Endothelial cell of umbilical vein (primary cell): ENCODE results near the gene LMAN2L. TPM values are rescaled to one million over a fixed set of nuclear protein-coding genes. Genes with fewer than 3 reads are reported as not detected.

Source experiments
- BruUV-seq: library from RNA; stranded (reverse); fragments of 400-500 nt; replicated peaks from 2 replicates; lab custom pipeline; 2021; lab: Mats Ljungman, UMichigan
- CTCF ChIA-PET: fragments of 300-600, 350-600 bp; sonication (Branson Sonifier 250); formaldehyde crosslinking; loops from one replicate; lab custom pipeline; 2021; ENCODE audit warnings: antibody characterized with exemption, inconsistent platforms; lab: Charles Lee
- POLR2A ChIA-PET: fragments of 300-600, 350-600 bp; sonication (Branson Sonifier 250); formaldehyde crosslinking; loops from one replicate; lab custom pipeline; 2021; ENCODE audit warnings: antibody characterized with exemption, inconsistent platforms; lab: Charles Lee
- DNase-seq: peaks from one replicate; pipeline ENCODE4 v3.0.0-alpha.2; 2011; ENCODE audit warnings: low read depth, low spot score
- FAIRE-seq: peaks from 2 replicates; lab custom pipeline; 2011; peaks lifted over from hg19 to GRCh38; lab: Jason Lieb, UNC
- H2AFZ ChIP-seq: 2 replicates; pipeline ENCODE4 v1.6.0; 2012; ENCODE audit warnings: low read depth, low read length, control low read depth, inconsistent platforms
- H3K27ac ChIP-seq: 2 replicates; pipeline ENCODE4 v1.5.1; 2011; ENCODE audit warnings: low read depth, mild to moderate bottlenecking, control low read depth, low read length, moderate library complexity; ENCODE audit not compliant: insufficient read depth
- H3K27me3 ChIP-seq, 2 experiments: 2 replicates each; pipeline versions ENCODE4 v1.6.0 to v1.6.1; 2011; ENCODE audit warnings: low read length in 2 of 2, mixed read lengths in 1 of 2; ENCODE audit not compliant: control insufficient read depth in 2 of 2, insufficient read depth in 2 of 2
- H3K36me3 ChIP-seq, 2 experiments: 2 replicates in 1 of 2; 3 replicates in 1 of 2; pipeline ENCODE4 v1.5.1; 2011; ENCODE audit warnings: low read length in 2 of 2, mild to moderate bottlenecking in 1 of 2, moderate library complexity in 1 of 2; ENCODE audit not compliant: control insufficient read depth in 2 of 2, insufficient read depth in 2 of 2; ENCODE audit errors: extremely low read depth in 1 of 2
- H3K4me1 ChIP-seq: 3 replicates; pipeline ENCODE4 v1.5.1; 2011; ENCODE audit warnings: mild to moderate bottlenecking, low read length; ENCODE audit not compliant: control insufficient read depth, insufficient read depth; ENCODE audit errors: extremely low read depth
- H3K4me2 ChIP-seq: 2 replicates; pipeline ENCODE4 v1.6.1; 2011; ENCODE audit warnings: low read length, control low read depth, mixed read lengths; ENCODE audit not compliant: insufficient read depth
- H3K4me3 ChIP-seq, 3 experiments: fragments of 200-600 bp in 1 of 3; sonication (generic), shearing (Covaris generic) in 1 of 3; replicated peaks in 1 of 3; 2 replicates each; pipeline ENCODE4 v1.5.1; 2011 to 2016; ENCODE audit warnings: control low read depth in 3 of 3, low read length in 3 of 3, mild to moderate bottlenecking in 2 of 3, inconsistent platforms in 1 of 3, low read depth in 1 of 3, moderate library complexity in 1 of 3; ENCODE audit not compliant: insufficient read depth in 1 of 3
- H3K79me2 ChIP-seq: 2 replicates; pipeline ENCODE4 v1.6.0; 2012; ENCODE audit warnings: low read length, inconsistent platforms; ENCODE audit not compliant: control insufficient read depth, insufficient read depth
- H3K9ac ChIP-seq: replicated peaks from 2 replicates; pipeline ENCODE3; 2011; ENCODE audit warnings: low read length, control low read depth; ENCODE audit not compliant: insufficient read depth; ENCODE audit errors: extremely low read depth
- H3K9me1 ChIP-seq: replicated peaks from 3 replicates; pipeline ENCODE4 v1.6.0; 2011; ENCODE audit warnings: mild to moderate bottlenecking, low read length; ENCODE audit not compliant: control insufficient read depth, insufficient read depth; ENCODE audit errors: extremely low read depth
- H3K9me3 ChIP-seq: replicated peaks from 2 replicates; pipeline ENCODE4 v1.5.1; 2012; ENCODE audit warnings: low read length, inconsistent platforms; ENCODE audit not compliant: control insufficient read depth, insufficient read depth
- H4K20me1 ChIP-seq: replicated peaks from 2 replicates; pipeline ENCODE3; 2011; ENCODE audit warnings: mild to moderate bottlenecking, low read length; ENCODE audit not compliant: control insufficient read depth, insufficient read depth; ENCODE audit errors: extremely low read depth
- CTCF ChIP-seq, 2 donors: IDR thresholded peaks; 1 replicate in 1 of 2; 2 replicates in 1 of 2; pipeline ENCODE4 v1.5.1; 2011; ENCODE audit warnings: low read length in 2 of 2, mild to moderate bottlenecking in 2 of 2, moderate library complexity in 2 of 2, control low read depth in 1 of 2, inconsistent platforms in 1 of 2, low read depth in 1 of 2; ENCODE audit not compliant: insufficient read depth in 1 of 2; ENCODE audit errors: extremely low read depth in 1 of 2
- EZH2 ChIP-seq: IDR thresholded peaks from 2 replicates; pipeline ENCODE4 v1.6.1; 2012; ENCODE audit warnings: borderline replicate concordance, low read depth, mild to moderate bottlenecking, moderate library complexity, low read length, inconsistent platforms; ENCODE audit not compliant: severe bottlenecking
- FOS ChIP-seq: IDR thresholded peaks from 2 replicates; pipeline ENCODE4 v1.6.1; 2011; ENCODE audit warnings: mild to moderate bottlenecking, low read length, moderate library complexity, borderline replicate concordance; ENCODE audit not compliant: insufficient read depth
- GATA2 ChIP-seq: IDR thresholded peaks from 2 replicates; pipeline ENCODE4 v1.7.0; 2011; ENCODE audit warnings: low read depth, mild to moderate bottlenecking, moderate library complexity, mixed read lengths, low read length; ENCODE audit not compliant: insufficient read length, insufficient read depth
- JUN ChIP-seq: IDR thresholded peaks from 2 replicates; pipeline ENCODE4 v1.6.1; 2011; ENCODE audit warnings: borderline replicate concordance, low read depth; ENCODE audit not compliant: insufficient read length, insufficient read depth
- MYC ChIP-seq: IDR thresholded peaks from one replicate; pipeline ENCODE4 v1.6.1; 2011; ENCODE audit warnings: mild to moderate bottlenecking, low read depth, low read length
- POLR2A ChIP-seq: IDR thresholded peaks from 2 replicates; pipeline ENCODE4 v1.6.1; 2012; ENCODE audit warnings: low read depth, mild to moderate bottlenecking, control low read depth, low read length
- POLR2AphosphoS5 ChIP-seq: IDR thresholded peaks from 2 replicates; pipeline ENCODE4 v1.6.1; 2012; ENCODE audit warnings: low read depth, mild to moderate bottlenecking, control low read depth, low read length, moderate library complexity; ENCODE audit not compliant: insufficient read depth
- dilution Hi-C: fragments of 300-500 bp; cut with MboI; formaldehyde crosslinking; loops from one replicate; pipeline ENCODE4 v1.15.0; 2019; ENCODE audit warnings: low sequenced_read_pairs; ENCODE audit not compliant: extremely low pct_ligation_motif_present
- intact Hi-C: fragments of 100-400 bp; cut with micrococcal nuclease; formaldehyde crosslinking; loops from one replicate; pipeline ENCODE4 v1.10.0; 2022
- polyA plus RNA-seq, 4 experiments: library from polyadenylated mRNA; depleted of rRNA in 3 of 4; stranded (reverse) in 3 of 4; unstranded in 1 of 4; fragments of >200 nt; gene quantifications; 2 replicates each; pipeline versions ENCODE4 v1.2.1 to v1.2.3, GENCODE V29; 2011 to 2012; ENCODE audit warnings: missing spikeins in 1 of 4
- total RNA-seq: library from RNA; stranded (reverse); gene quantifications from 2 replicates; pipeline ENCODE4 v1.2.3, GENCODE V29; 2021
- TF ChIP-seq, protein P1 (sequence below): IDR thresholded peaks from 2 replicates; pipeline ENCODE4 v1.6.1; 2011; ENCODE audit not compliant: insufficient read depth, insufficient read length

Gene LMAN2L
- total and polyA plus RNA-seq, 2 donors (not counting 3 experiments of a cell fraction or from before 2014, with no cell fraction given) = 15.4 to 20.5 TPM

DNA sequence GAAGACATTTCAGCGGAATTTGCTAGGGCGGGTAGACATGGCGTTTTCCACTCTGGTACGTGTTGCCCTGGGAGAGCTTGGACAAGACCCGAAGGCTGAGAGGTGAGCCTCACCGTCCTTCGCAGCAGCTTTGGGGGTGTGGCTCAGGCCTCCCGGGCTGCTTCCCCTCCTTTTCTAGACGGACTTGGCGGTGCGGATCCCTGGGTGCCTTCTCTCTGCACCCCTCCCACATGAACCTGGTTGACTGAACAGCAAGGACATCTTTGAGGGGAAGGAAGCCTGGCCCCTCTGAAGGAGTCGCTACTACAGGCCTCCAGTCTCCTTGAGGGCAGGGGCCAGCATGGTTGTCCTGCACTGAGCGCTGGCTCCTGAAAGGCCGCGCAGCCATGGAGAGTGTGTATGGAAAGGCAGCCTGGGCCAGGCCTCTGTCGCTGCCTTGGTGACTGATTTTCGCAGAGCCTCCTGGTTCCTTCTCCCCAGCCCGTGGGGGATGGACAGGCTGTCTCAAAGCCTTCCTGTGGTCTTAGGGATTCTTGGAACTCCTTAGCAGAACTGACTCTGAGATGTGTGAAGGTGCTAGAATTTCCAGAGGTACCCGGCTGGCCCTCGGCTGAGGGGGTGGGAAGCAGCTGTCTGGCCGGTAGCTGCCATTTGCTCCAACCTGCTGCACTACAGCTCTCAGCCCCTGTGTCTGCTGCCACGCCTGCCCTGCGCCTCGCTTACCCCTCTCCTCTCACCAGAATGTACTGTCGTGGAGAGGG is 30.8 kb upstream of the LMAN2L start:
- ChIA-PET CTCF (no interaction called here), POLR2A (no interaction called here)
- Histone ChIP-seq H3K27me3 (no peaks in the 10 kb centered on the region), H4K20me1 (no peaks in the 10 kb centered on the region), H3K9ac (no peak overlapping the region), H3K27ac (no peak overlapping the region), H3K79me2 (no peaks in the 10 kb centered on the region), H3K9me1 (no peaks in the 10 kb centered on the region), H3K4me2 (no peak overlapping the region), H3K36me3 (no peaks in the 10 kb centered on the region), H3K4me1 (no peaks in the 10 kb centered on the region), H2AFZ (no peak overlapping the region), H3K4me3 (no peak overlapping the region), H3K9me3 (no peaks in the 10 kb centered on the region)
- no peak for TF ChIP-seq JUN
- TF ChIP-seq, protein P1, sequence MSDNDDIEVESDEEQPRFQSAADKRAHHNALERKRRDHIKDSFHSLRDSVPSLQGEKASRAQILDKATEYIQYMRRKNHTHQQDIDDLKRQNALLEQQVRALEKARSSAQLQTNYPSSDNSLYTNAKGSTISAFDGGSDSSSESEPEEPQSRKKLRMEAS = no peak
- TF ChIP-seq POLR2A = no peak
- TF ChIP-seq FOS = no peak
- no TSS peak for BruUV-seq
- DNase-seq (no peak), FAIRE-seq (no peak)
- intact Hi-C loops (no loop called here), dilution Hi-C loops (no loop called here)

- no peaks in the 10 kb centered on the region for H3K4me1 ChIP-seq
- TF ChIP-seq CTCF (IDR thresholded peaks at IDR 0.05; ENCODE audit: extremely low read depth in 1 of 2, insufficient read depth in 1 of 2, low read depth in 1 of 2, low read length in 2 of 2) (no peak), POLR2A (no peak), MYC (no peak), POLR2AphosphoS5 (no peak), EZH2 (no peak), GATA2 (no peak), FOS (no peak), JUN (no peak)
- TF ChIP-seq, protein P1 = no peak
- no peaks in the 10 kb centered on the region for H3K9me1 ChIP-seq
- H3K4me3 ChIP-seq = no peak overlapping the region
- H3K4me2 ChIP-seq = no peak overlapping the region
- no TSS peak for BruUV-seq
- no peaks in the 10 kb centered on the region for H3K79me2 ChIP-seq
- DNase-seq (no peak), FAIRE-seq (no peak)
- no peaks in the 10 kb centered on the region for H3K36me3 ChIP-seq
- no peaks in the 10 kb centered on the region for H3K27me3 ChIP-seq
- no peak overlapping the region for H3K9ac ChIP-seq
- CTCF ChIA-PET = no interaction called here
- POLR2A ChIA-PET = no interaction called here
- no peak overlapping the region for H3K27ac ChIP-seq
- H2AFZ ChIP-seq = no peak overlapping the region
- no peaks in the 10 kb centered on the region for H3K9me3 ChIP-seq
- no peaks in the 10 kb centered on the region for H4K20me1 ChIP-seq
- intact Hi-C loops (no loop called here), dilution Hi-C loops (no loop called here)
Observed at GRCh38 chr2:96769814-96770213, 29.9 kb upstream of the LMAN2L start.
